GM18861 (cell line): ENCODE results near the gene MMP13.
"Not testable (repeated sequence)": the region's sequence is repeated elsewhere in the genome, so short reads cannot be mapped to it uniquely, and the experiment has no call there.

Experiments
- ATAC-seq: cut with Tn5 transposase; IDR thresholded peaks from one replicate; pipeline ENCODE4 v1.9.1; 2021; ENCODE audit not compliant: unreplicated experiment

Gene MMP13

GRCh38 chr11:102905848-102906247 is 49.7 kb downstream of the MMP13 start:
- ATAC-seq: not testable (repeated sequence)

DNA sequence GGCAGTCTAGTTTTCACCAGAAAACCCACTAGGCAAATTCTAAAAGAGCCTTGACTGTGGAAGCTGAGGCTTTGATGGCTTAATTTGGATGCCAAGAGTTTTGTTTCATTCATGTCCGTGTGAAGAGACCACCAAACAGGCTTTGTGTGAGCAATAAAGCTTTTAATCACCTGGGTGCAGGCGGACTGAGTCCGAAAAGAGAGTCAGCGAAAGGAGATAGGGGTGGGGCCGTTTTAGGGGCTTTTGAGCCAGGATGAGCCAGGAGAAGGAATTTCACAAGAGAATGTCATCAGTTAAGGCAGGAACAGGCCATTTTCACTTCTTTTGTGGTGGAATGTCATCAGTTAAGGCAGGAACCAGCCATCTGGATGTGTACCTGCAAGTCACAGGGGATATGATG is 51.6 kb downstream of the MMP13 start:
- ATAC-seq: not testable (repeated sequence)

DNA sequence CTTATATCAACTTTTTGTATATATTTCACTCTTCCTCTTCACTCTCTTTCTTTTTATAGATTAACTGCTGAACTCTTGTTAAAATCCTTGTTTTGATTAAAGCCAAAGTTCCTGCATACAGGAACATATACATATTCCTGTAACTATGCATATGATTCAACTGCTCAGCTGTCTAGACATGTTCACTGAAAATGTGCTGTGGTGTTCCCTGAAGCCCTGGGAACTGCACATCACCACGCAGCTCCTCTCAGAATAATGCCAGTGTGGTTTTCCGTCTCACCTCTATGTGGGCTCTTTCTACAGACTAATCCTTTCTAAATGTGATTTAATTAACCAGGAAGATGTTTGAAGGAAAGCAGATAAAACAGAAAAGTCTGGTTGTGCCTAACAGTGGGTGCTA is 55.2 kb downstream of the MMP13 start:
- no peak for ATAC-seq
